Stomach (tissue), 9 donors: ENCODE data around the gene UXS1. TPM values are rescaled to one million over a fixed set of nuclear protein-coding genes. Genes with fewer than 3 reads are reported as not detected.

Experiments used
- DNase-seq, 2 donors: peaks; one replicate each; pipeline versions ENCODE4 v3.0.0 to v3.0.0-alpha.2; 2013 to 2019
- H3K27ac ChIP-seq, 5 donors: fragments of 200-600 bp in 4 of 5; sonication (generic) in 4 of 5; one replicate each; pipeline ENCODE4 v1.5.1; 2013 to 2019; ENCODE audit warnings: mild to moderate bottlenecking in 1 of 5, moderate library complexity in 1 of 5
- H3K27me3 ChIP-seq, 3 donors: fragments of 200-600 bp; sonication (generic); one replicate each; pipeline ENCODE4 v1.5.1; 2017 to 2019; ENCODE audit warnings: mixed run types in 1 of 3
- H3K36me3 ChIP-seq, 4 donors: fragments of 200-600 bp; sonication (generic); 1 replicate in 3 of 4; 2 replicates in 1 of 4; pipeline ENCODE4 v1.5.1; 2016 to 2019
- H3K4me1 ChIP-seq, 4 donors: fragments of 200-600 bp; sonication (generic); one replicate each; pipeline ENCODE4 v1.5.1; 2016 to 2019
- H3K4me3 ChIP-seq, 4 donors: fragments of 200-600 bp; sonication (generic) in 3 of 4; one replicate each; pipeline ENCODE4 v1.5.1; 2016 to 2019; ENCODE audit warnings: mild to moderate bottlenecking in 1 of 4
- H3K9me3 ChIP-seq, 4 donors: fragments of 200-600 bp; sonication (generic); one replicate each; pipeline ENCODE4 v1.5.1; 2016 to 2019
- CTCF ChIP-seq, 7 experiments: fragments of 450-650 bp in 4 of 7; fragments of 200-600 bp in 3 of 7; sonication (generic) in 3 of 7; IDR thresholded peaks; one replicate each; pipeline ENCODE4 v1.5.1; 2016 to 2019; ENCODE audit warnings: antibody characterized with exemption in 7 of 7, control low read depth in 2 of 7, mild to moderate bottlenecking in 1 of 7
- EP300 ChIP-seq: sonication (generic); formaldehyde crosslinking; IDR thresholded peaks from one replicate; pipeline ENCODE4 v1.6.1; 2017; ENCODE audit warnings: antibody characterized with exemption
- POLR2A ChIP-seq, 4 donors: fragments of 450-650 bp; IDR thresholded peaks; one replicate each; pipeline ENCODE4 v1.6.1; 2016; ENCODE audit warnings: antibody characterized with exemption in 4 of 4, control low read depth in 2 of 4, mild to moderate bottlenecking in 1 of 4, moderate library complexity in 1 of 4
- POLR2AphosphoS5 ChIP-seq, 3 donors: sonication (generic); formaldehyde crosslinking; IDR thresholded peaks; one replicate each; pipeline ENCODE4 v1.6.1; 2016; ENCODE audit warnings: antibody characterized with exemption in 3 of 3
- WGBS, 5 donors: extraction: QIAGEN DNeasy Blood & Tissue Kit in 3 of 5; methylation state at CpG; one replicate each; pipeline versions ENCODE4 v1.1.5 to v1.1.7; 2013 to 2018; 5-methylcytosine and 5-hydroxymethylcytosine counted together
- intact Hi-C: fragments of 100-400 bp; cut with DNase I; formaldehyde crosslinking; loops from one replicate; pipeline ENCODE4 v1.15.1; 2023; ENCODE audit warnings: low total_unique reads
- polyA plus RNA-seq, 3 donors: library from polyadenylated mRNA; stranded (reverse); fragments of 200-250 nt; gene quantifications; one replicate each; pipeline ENCODE4 v1.2.3, GENCODE V29; 2013
- total RNA-seq, 5 donors: library from RNA; depleted of rRNA; stranded (reverse); fragments of >200 nt; gene quantifications; one replicate each; pipeline versions ENCODE4 v1.1.0 to v1.2.3, GENCODE V29; 2014 to 2016
- donor health status: healthy with polysubstance abuse.
- donor health status: Bipolar disorder and iron deficiency.
- donor health status: healthy.

UXS1 gene
- total and polyA plus RNA-seq, 8 donors = 7.0 to 111 (median 16.8) TPM

- 73 to 86% (median 83%) methylated on average over 6 of the region's 6 CpGs for WGBS, 5 donors
- DNase-seq = no peak
- TF ChIP-seq POLR2AphosphoS5 (IDR thresholded peaks at IDR 0.05) (no peak), EP300 (no peak), POLR2A (IDR thresholded peaks at IDR 0.05) (no peak)
- H3K27ac ChIP-seq = no peak overlapping the region
- intact Hi-C loops = loop anchor here (10.0 kb wide), 1 partner anchor 185 kb away; no protein-coding TSS in a partner anchor
- no peak overlapping the region for H3K4me3 ChIP-seq
- peaks cover 0 to 5% (median 0%) of the 10 kb centered on the region in 4 donors for H3K4me1 ChIP-seq
- H3K36me3 ChIP-seq = no peaks in the 10 kb centered on the region
- no peaks in the 10 kb centered on the region for H3K27me3 ChIP-seq
- peaks cover 0 to 4% (median 0%) of the 10 kb centered on the region in 4 donors for H3K9me3 ChIP-seq
Measured at GRCh38 chr2:106059416-106060065, 134.6 kb downstream of the UXS1 start.

GRCh38 chr2:106058469-106059137, 135.5 kb downstream of the UXS1 start:
- Histone ChIP-seq H3K36me3 (no peaks in the 10 kb centered on the region), H3K27me3 (no peaks in the 10 kb centered on the region), H3K27ac (no peak overlapping the region), H3K9me3 (peaks cover 0 to 4% (median 0%) of the 10 kb centered on the region in 4 donors), H3K4me3 (no peak overlapping the region), H3K4me1 (peaks cover 0 to 5% (median 0%) of the 10 kb centered on the region in 4 donors)
- 53 to 83% (median 60%) methylated on average over 4 of the region's 4 CpGs for WGBS, 5 donors
- intact Hi-C loops = no loop called here
- no peak for DNase-seq
- TF ChIP-seq POLR2AphosphoS5 (IDR thresholded peaks at IDR 0.05) = no peak
- no peak for TF ChIP-seq CTCF (IDR thresholded peaks at IDR 0.05)
- TF ChIP-seq EP300 = no peak
- TF ChIP-seq POLR2A (IDR thresholded peaks at IDR 0.05) = no peak

GRCh38 chr2:106057206-106057605, 136.9 kb downstream of the UXS1 start:
- no peak for TF ChIP-seq POLR2A (IDR thresholded peaks at IDR 0.05)
- TF ChIP-seq POLR2AphosphoS5 (IDR thresholded peaks at IDR 0.05) = no peak
- no peak for TF ChIP-seq CTCF (IDR thresholded peaks at IDR 0.05)
- no peak for TF ChIP-seq EP300
- WGBS, 5 donors = 62 to 73% (median 64%) methylated on average over 4 of the region's 4 CpGs
- H3K27me3 ChIP-seq = no peaks in the 10 kb centered on the region
- peaks cover 0 to 4% (median 0%) of the 10 kb centered on the region in 4 donors for H3K9me3 ChIP-seq
- intact Hi-C loops = no loop called here
- H3K4me1 ChIP-seq = peaks cover 0 to 5% (median 0%) of the 10 kb centered on the region in 4 donors
- H3K36me3 ChIP-seq = no peaks in the 10 kb centered on the region
- no peak overlapping the region for H3K4me3 ChIP-seq
- H3K27ac ChIP-seq = no peak overlapping the region
- DNase-seq = peak in 1 of 2 donors; percentile 52

- no peaks in the 10 kb centered on the region for H3K27me3 ChIP-seq
- intact Hi-C loops = no loop called here
- H3K36me3 ChIP-seq = no peaks in the 10 kb centered on the region
- DNase-seq = peak in 1 of 2 donors; percentile 32
- TF ChIP-seq POLR2A (IDR thresholded peaks at IDR 0.05) = no peak
- no peak for TF ChIP-seq POLR2AphosphoS5 (IDR thresholded peaks at IDR 0.05)
- TF ChIP-seq CTCF (IDR thresholded peaks at IDR 0.05) = no peak
- no peak for TF ChIP-seq EP300
- 75 to 87% (median 81%) methylated on average over 12 of the region's 12 CpGs for WGBS, 5 donors
- no peak overlapping the region for H3K4me3 ChIP-seq
- no peak overlapping the region for H3K27ac ChIP-seq
- no peaks in the 10 kb centered on the region for H3K9me3 ChIP-seq
- H3K4me1 ChIP-seq = peaks cover 0 to 5% (median 0%) of the 10 kb centered on the region in 4 donors
Measured at GRCh38 chr2:106054880-106055655, 139.0 kb downstream of the UXS1 start.
